ENCODE results near the gene TAF11.
"Not testable (repeated sequence)": the region's sequence is repeated elsewhere in the genome, so short reads cannot be mapped to it uniquely, and the experiment has no call there.

TAF11 gene

GRCh38 chr6:34864007-34864406, 23.8 kb downstream of the TAF11 start:
- no peak for DNase-seq

GRCh38 chr6:34860776-34861175, 27.1 kb downstream of the TAF11 start:
- no peak for DNase-seq

GRCh38 chr6:34859951-34860350, 27.9 kb downstream of the TAF11 start:
- DNase-seq = no peak

- no peak for DNase-seq
Observed at GRCh38 chr6:34858681-34859080, 29.2 kb downstream of the TAF11 start.

GRCh38 chr6:34855463-34855862, 32.4 kb downstream of the TAF11 start:
- DNase-seq = no peak

GRCh38 chr6:34852406-34853085, 35.3 kb downstream of the TAF11 start:
- DNase-seq = no peak

GRCh38 chr6:34851361-34851760, 36.5 kb downstream of the TAF11 start:
- DNase-seq = no peak

- not testable (repeated sequence) for DNase-seq
Observed at GRCh38 chr6:34849066-34849465, 38.8 kb downstream of the TAF11 start.

GRCh38 chr6:34839666-34840352, 48.0 kb downstream of the TAF11 start:
- DNase-seq = no peak

GRCh38 chr6:34837528-34837927, 50.3 kb downstream of the TAF11 start:
- DNase-seq = no peak

- no peak for DNase-seq
Observed at GRCh38 chr6:34836451-34836850, 51.4 kb downstream of the TAF11 start.

- DNase-seq = no peak
Observed at GRCh38 chr6:34836008-34836407, 51.8 kb downstream of the TAF11 start.

GRCh38 chr6:34834789-34835518, 52.9 kb downstream of the TAF11 start:
- no peak for DNase-seq

GRCh38 chr6:34832942-34833341, 54.9 kb downstream of the TAF11 start:
- no peak for DNase-seq

GRCh38 chr6:34829137-34829536, 58.7 kb downstream of the TAF11 start:
- no peak for DNase-seq
